HG03378 (cell line): Measurements from ENCODE around the gene ADK.
"Not testable (repeated sequence)": the region's sequence is repeated elsewhere in the genome, so short reads cannot be mapped to it uniquely, and the experiment has no call there.

Source experiments
- ATAC-seq: cut with Tn5 transposase; IDR thresholded peaks from one replicate; pipeline ENCODE4 v1.9.1; 2021; ENCODE audit warnings: mild to moderate bottlenecking, moderate library complexity; ENCODE audit not compliant: unreplicated experiment

ADK gene

DNA sequence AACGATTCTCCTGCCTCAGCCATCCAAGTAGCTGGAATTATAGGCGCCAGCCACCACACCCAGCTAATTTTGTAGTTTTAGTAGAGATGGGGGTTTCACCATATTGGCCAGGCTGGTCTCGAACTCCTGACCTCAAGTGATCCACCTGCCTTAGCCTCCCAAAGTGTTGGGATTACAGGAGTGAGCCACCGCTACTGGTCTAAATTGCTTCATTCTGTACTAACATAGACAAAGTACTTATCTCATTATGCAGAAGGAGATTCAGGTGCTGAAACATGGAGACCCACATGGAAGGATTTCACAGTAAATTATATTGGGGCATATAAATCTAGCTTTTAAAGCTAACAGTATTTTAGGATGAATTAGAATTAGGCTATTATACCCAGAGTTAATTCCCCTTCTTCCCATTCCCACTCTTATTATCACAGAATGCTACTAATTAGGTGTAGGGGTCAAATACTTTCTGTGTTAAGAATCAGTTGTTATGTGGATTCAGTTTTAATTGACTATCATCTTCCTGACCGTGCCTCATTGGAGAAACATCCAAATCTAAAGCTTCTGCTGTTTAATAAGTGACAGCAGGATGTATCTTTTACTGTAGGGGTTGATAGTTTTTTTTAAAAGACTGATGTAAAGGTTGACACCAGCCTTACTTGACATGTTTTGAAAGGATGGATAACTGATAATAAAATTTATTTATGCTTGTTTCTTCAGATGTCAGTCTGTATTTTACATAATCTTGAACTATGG lies 27.2 kb downstream of the ADK start:
- ATAC-seq, result no peak

- no peak for ATAC-seq
These were observed 28.2 kb downstream of the ADK start for GRCh38 chr10:74179111-74179710.

GRCh38 chr10:74186678-74187077 lies 35.7 kb downstream of the ADK start:
- no peak for ATAC-seq

- no peak for ATAC-seq
These were observed 36.2 kb downstream of the ADK start for GRCh38 chr10:74187237-74187636.

GRCh38 chr10:74188617-74189016 lies 37.6 kb downstream of the ADK start:
- ATAC-seq, result not testable (repeated sequence)

GRCh38 chr10:74189999-74190421 lies 39.0 kb downstream of the ADK start:
- ATAC-seq, result peak; percentile 85

GRCh38 chr10:74190494-74190893 lies 39.5 kb downstream of the ADK start:
- ATAC-seq, result no peak

- no peak for ATAC-seq
These were observed 43.5 kb downstream of the ADK start for GRCh38 chr10:74194545-74194944.

GRCh38 chr10:74194999-74195398 lies 44.0 kb downstream of the ADK start:
- ATAC-seq, result no peak

DNA sequence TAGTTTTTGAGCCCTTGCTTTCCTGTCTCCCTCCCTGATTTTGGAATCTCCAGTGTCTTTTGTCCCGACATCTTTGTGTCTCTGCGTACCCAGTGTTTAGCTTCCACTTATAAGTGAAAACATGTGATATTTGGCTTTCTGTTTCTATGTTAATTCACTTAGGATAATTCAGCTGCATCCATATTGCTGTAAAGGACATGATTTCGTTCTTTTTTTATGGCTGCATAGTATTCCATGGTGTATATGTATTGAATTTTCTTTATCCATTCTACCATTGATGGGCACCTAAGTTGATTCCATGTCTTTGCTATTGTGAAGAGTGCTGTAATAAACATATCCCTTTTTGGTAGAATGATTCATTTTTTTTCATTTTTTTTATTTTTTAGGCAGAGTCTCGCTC lies 48.3 kb downstream of the ADK start:
- no peak for ATAC-seq

GRCh38 chr10:74202356-74202755 lies 51.3 kb downstream of the ADK start:
- ATAC-seq, result no peak

DNA sequence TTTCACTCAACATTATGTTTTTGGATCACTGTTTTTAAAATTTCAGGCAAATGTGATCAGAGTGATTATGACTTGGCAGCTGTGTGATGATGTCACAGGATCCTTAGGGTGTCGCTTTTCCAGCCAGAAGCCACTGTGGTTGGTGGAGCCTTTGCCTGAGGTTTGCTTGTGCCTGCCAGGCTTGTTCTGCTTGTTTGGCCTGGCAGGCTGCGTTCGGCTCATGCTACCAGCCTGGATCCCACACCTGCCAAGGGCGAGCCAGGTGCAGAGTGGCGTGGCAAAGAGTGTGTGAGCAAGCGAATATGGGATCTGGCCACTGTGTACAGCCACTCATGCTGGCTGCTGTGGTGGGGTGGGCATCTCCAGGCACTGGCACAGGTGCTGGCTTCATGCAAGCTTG lies 55.7 kb downstream of the ADK start:
- no peak for ATAC-seq

GRCh38 chr10:74207691-74208480 lies 56.9 kb downstream of the ADK start:
- no peak for ATAC-seq

GRCh38 chr10:74208997-74209396 lies 58.0 kb downstream of the ADK start:
- no peak for ATAC-seq

DNA sequence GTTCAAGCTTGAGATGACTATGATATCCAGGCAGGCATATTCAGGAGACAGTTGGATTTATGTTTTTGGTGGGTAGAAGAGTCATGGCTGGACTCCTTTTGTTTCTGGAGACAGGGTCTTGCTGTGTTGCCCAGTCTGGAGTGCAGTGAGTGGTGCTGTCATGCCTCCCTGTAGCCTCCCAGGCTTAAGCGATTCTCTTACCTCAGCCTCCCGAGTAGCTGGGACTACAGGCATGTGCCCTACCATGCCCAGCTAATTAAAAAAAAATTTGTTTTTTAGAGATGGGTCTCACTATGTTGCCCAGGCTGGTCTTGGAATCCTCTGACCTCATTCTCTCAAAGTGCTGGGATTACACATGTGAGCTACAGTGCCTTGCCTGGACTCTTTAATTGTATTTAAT lies 62.0 kb downstream of the ADK start:
- no peak for ATAC-seq

- ATAC-seq, result no peak
These were observed 62.6 kb downstream of the ADK start for GRCh38 chr10:74213571-74214162.

GRCh38 chr10:74217110-74217509 lies 66.1 kb downstream of the ADK start:
- not testable (repeated sequence) for ATAC-seq

DNA sequence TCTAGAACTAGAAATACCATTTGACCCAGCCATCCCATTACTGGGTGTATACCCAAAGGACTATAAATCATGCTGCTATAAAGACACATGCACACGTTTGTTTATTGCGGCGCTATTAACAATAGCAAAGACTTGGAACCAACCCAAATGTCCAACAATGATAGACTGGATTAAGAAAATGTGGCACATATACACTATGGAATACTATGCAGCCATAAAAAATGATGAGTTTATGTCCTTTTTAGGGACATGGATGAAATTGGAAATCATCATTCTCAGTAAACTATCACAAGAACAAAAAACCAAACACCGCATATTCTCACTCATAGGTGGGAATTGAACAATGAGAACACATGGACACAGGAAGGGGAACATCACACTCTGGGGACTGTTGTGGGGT lies 71.4 kb downstream of the ADK start:
- not testable (repeated sequence) for ATAC-seq

DNA sequence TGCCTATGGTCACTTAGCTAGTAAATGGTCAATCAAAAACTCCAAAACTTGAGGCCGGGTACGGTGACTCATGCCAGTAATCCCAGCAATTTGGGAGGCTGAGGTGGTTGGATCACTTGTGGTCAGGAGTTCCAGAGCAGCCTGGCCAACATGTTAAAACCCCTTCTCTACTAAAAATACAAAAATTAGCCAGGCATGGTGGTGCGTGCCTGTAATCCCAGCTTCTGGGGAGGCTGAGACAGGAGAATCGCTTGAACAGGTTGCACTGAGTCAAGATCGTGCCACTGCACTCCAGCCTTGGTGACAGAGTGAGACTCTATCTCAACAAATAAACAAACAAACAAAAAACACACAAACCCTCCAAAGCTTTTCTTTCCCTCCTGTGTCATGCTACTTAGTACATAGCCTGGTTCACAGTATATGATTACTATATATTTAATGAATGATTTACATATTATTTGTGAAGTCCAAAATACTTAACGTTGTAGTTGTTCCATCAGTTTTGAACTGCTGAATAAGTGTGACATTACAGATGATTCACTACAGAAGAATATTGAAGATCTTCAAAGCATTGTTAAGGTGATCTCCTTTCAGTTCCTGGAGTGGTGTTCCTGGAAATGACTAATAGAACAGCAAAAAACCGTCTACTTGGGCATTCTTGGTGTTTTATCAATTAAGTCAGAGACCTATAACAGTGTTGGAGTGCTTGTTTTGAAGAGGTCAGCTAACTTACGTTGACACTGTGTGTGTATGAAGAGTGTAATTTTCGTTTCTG lies 72.9 kb downstream of the ADK start:
- no peak for ATAC-seq

DNA sequence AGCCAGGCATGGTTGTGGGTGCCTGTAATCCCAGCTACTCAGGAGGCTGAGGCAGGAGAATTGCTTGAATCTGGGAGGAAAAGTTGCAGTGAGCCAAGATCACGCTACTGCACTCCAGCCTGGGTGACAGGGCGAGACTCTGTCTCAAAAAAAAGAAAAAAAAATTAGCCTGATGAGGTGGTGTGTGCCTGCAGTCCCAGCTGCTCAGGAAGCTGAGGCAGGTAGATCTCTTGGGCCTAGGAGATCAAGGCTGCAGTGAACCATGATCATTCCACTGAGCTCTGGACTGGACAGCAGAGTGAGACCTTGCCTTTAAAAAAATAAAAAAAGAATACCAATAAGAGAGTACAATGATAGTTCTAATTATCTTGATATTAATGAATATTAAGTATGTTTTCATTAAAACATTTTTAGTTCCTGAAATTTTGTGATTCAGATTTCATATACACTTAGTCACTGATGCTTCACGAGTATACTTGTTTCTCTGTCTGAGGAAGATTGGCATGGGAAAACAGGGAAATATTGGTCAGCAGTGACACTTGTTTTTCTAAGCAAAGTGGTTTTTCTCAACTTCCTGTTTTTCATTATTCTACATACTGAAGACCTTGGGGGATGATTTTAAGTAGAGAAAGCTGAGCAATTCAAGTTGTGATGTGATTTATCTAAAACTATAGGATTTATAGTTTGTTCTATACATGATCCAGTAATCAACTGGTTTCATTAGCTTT lies 76.8 kb downstream of the ADK start:
- ATAC-seq, result no peak
